ENCODE measurements around the gene LMX1A. TPM values are rescaled to one million over a fixed set of nuclear protein-coding genes. Genes with fewer than 3 reads are reported as not detected.

Gene LMX1A
- total RNA-seq, 1 experiment from 2014 or later: not detected

- BruUV-seq (replicated peaks): no TSS peak
- H3K27me3 ChIP-seq (ENCODE audit: control insufficient read depth, insufficient read depth, low read length): peaks cover 32% of the 10 kb centered on the region
- no peaks in the 10 kb centered on the region for H3K36me3 ChIP-seq (ENCODE audit: control insufficient read depth, insufficient read depth, low read length)
- ChIA-PET CTCF (interaction anchor here (0.6 kb wide), 1 partner anchor 205 kb away, joined by 3 read pairs; no protein-coding TSS in a partner anchor), POLR2A (no interaction called here)
- DNase-seq (ENCODE audit: low read depth, low spot score): no peak
- ATAC-seq: no peak
- TF ChIP-seq SIN3A (IDR thresholded peaks at IDR 0.05; ENCODE audit: borderline replicate concordance, insufficient read depth, low read depth, low read length): no peak
- TF ChIP-seq POLR2AphosphoS5 (IDR thresholded peaks at IDR 0.05; ENCODE audit: low read depth, low read length): no peak
- TF ChIP-seq CTCF (IDR thresholded peaks at IDR 0.05): no peak
- TF ChIP-seq TCF7L2 (IDR thresholded peaks at IDR 0.05; ENCODE audit: low read depth, low read length): no peak
- no peak for TF ChIP-seq REST (IDR thresholded peaks at IDR 0.05; ENCODE audit: insufficient read depth in 1 of 2, low read depth in 2 of 2, low read length in 1 of 2)
- in situ Hi-C loops (cut with HindIII; ENCODE audit: low pct_unique_long_range_greater_than_20kb, low sequenced_read_pairs) (no loop called here), intact Hi-C loops (cut with micrococcal nuclease; ENCODE audit: unreplicated experiment) (no loop called here)
- H3K27ac ChIP-seq (ENCODE audit: low read length): no peak overlapping the region
- no peaks in the 10 kb centered on the region for H3K9me3 ChIP-seq (ENCODE audit: control insufficient read depth, insufficient read depth, low read depth, low read length)
- peaks cover 9% of the 10 kb centered on the region; the same call in 1 of the 2 replicates for H3K4me1 ChIP-seq (ENCODE audit: control insufficient read depth, insufficient read depth, low read length)
- no peak overlapping the region; a peak in 1 of 4 replicates for H3K4me3 ChIP-seq (ENCODE audit: low read depth in 2 of 2, low read length in 2 of 2)
Observed at GRCh38 chr1:165355139-165355976, 1.2 kb downstream of the LMX1A start.

- BruUV-seq (replicated peaks): no TSS peak
- no peak overlapping the region for H3K27ac ChIP-seq (ENCODE audit: low read length)
- no peak overlapping the region for H3K4me3 ChIP-seq (ENCODE audit: low read depth in 2 of 2, low read length in 2 of 2)
- ATAC-seq (no peak), DNase-seq (ENCODE audit: low read depth, low spot score) (no peak)
- TF ChIP-seq SIN3A (IDR thresholded peaks at IDR 0.05; ENCODE audit: borderline replicate concordance, insufficient read depth, low read depth, low read length) (no peak), REST (IDR thresholded peaks at IDR 0.05; ENCODE audit: insufficient read depth in 1 of 2, low read depth in 2 of 2, low read length in 1 of 2) (no peak), CTCF (IDR thresholded peaks at IDR 0.05) (no peak)
- peaks cover 38% of the 10 kb centered on the region for H3K27me3 ChIP-seq (ENCODE audit: control insufficient read depth, insufficient read depth, low read length)
- H3K36me3 ChIP-seq (ENCODE audit: control insufficient read depth, insufficient read depth, low read length): no peaks in the 10 kb centered on the region
- H3K4me1 ChIP-seq (ENCODE audit: control insufficient read depth, insufficient read depth, low read length): peaks cover 9% of the 10 kb centered on the region; the same call in 1 of the 2 replicates
- CTCF ChIA-PET: no interaction called here
- in situ Hi-C loops (cut with HindIII; ENCODE audit: low pct_unique_long_range_greater_than_20kb, low sequenced_read_pairs): no loop called here
- H3K9me3 ChIP-seq (ENCODE audit: control insufficient read depth, insufficient read depth, low read depth, low read length): no peaks in the 10 kb centered on the region
- intact Hi-C loops (cut with micrococcal nuclease; ENCODE audit: unreplicated experiment): no loop called here
- POLR2A ChIA-PET: no interaction called here
Observed at GRCh38 chr1:165354739-165355138, 1.8 kb downstream of the LMX1A start.

All from Panc1 (cell line).